ENCODE data around the gene DOCK11. TPM values are rescaled to one million over a fixed set of nuclear protein-coding genes. Genes with fewer than 3 reads are reported as not detected.
"Not testable (repeated sequence)": the region's sequence is repeated elsewhere in the genome, so short reads cannot be mapped to it uniquely, and the experiment has no call there.

The DOCK11 gene
- total RNA-seq, 4 donors from 2014 or later: 6.4 to 16.4 (median 9.8) TPM

GRCh38 chrX:118729042-118729652, 233.5 kb downstream of the DOCK11 start:
- Histone ChIP-seq H3K36me3 (no peaks in the 10 kb centered on the region), H3K4me3 (peak overlapping the region in 3 of 4 donors; percentile 73 to 94 (median 91)), H3K27ac (peak overlapping the region; percentile 95 to 99 (median 96)), H3K9me3 (no peaks in the 10 kb centered on the region), H3K27me3 (no peaks in the 10 kb centered on the region), H3K4me1 (peaks cover 7 to 45% (median 17%) of the 10 kb centered on the region in 4 donors)
- 72% methylated on average over 3 of the region's 3 CpGs; no CpG with 5 or more reads in 1 of the 2 donors for WGBS, 2 donors (ENCODE audit: low coverage in 1 of 2)
- DNase-seq: no peak
- in situ Hi-C loops (cut with MboI; ENCODE audit: low pct_ligation_motif_present in 1 of 4, low pct_unique_long_range_greater_than_20kb in 1 of 4, low sequenced_read_pairs in 3 of 4) (no loop called here), intact Hi-C loops (cut with DNase I; ENCODE audit: low total_unique reads) (no loop called here)
- TF ChIP-seq, protein P1, sequence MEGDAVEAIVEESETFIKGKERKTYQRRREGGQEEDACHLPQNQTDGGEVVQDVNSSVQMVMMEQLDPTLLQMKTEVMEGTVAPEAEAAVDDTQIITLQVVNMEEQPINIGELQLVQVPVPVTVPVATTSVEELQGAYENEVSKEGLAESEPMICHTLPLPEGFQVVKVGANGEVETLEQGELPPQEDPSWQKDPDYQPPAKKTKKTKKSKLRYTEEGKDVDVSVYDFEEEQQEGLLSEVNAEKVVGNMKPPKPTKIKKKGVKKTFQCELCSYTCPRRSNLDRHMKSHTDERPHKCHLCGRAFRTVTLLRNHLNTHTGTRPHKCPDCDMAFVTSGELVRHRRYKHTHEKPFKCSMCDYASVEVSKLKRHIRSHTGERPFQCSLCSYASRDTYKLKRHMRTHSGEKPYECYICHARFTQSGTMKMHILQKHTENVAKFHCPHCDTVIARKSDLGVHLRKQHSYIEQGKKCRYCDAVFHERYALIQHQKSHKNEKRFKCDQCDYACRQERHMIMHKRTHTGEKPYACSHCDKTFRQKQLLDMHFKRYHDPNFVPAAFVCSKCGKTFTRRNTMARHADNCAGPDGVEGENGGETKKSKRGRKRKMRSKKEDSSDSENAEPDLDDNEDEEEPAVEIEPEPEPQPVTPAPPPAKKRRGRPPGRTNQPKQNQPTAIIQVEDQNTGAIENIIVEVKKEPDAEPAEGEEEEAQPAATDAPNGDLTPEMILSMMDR (IDR thresholded peaks at IDR 0.05): no peak
- TF ChIP-seq EP300 (IDR thresholded peaks at IDR 0.05; ENCODE audit: low read depth): no peak
- no peak for TF ChIP-seq POLR2AphosphoS5 (IDR thresholded peaks at IDR 0.05)
- TF ChIP-seq POLR2A (IDR thresholded peaks at IDR 0.05): no peak

DNA sequence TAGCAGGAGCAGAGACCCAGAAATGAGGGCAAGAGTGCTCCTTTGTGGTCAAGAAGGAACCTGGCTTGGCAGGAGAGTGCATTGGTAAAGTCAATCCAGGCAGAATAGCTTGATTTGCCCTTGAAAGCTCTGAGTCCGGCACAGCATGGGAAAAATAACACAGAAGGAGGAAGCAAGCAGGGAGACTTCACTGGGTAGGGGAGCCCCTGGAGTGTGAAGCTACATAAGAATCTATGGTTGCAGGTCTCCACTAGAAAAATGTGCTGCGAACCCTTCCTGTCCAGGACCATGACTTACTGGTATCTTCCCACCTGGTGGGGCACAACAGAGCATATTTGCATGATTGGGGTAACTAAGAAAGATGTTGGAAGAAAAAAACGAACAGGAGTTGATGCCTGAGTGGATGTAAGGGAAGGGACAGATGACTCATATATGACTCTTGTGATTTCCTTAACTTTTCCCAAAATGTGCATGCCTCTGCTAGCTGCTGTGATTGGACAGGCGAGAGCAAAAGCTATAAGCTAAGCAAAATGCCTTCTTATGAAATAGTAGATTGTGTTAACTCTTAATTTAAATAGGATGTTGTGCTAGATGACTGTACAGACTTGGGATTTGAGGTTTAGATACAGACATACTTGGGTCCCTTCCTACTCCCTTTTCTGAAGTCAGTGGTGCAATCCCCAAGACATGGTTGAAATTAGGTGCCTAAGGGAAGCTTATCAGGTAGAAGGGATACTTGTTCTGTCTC, 235.1 kb downstream of the DOCK11 start:
- 40 to 59% methylated on average over 1 to 4 of the region's 4 CpGs for WGBS, 2 donors (ENCODE audit: low coverage in 1 of 2)
- peaks cover 3 to 31% (median 9%) of the 10 kb centered on the region in 4 donors for H3K4me1 ChIP-seq
- H3K27me3 ChIP-seq: no peaks in the 10 kb centered on the region
- TF ChIP-seq, protein P1 (IDR thresholded peaks at IDR 0.05): no peak
- TF ChIP-seq POLR2A (IDR thresholded peaks at IDR 0.05): no peak
- no peak for TF ChIP-seq POLR2AphosphoS5 (IDR thresholded peaks at IDR 0.05)
- TF ChIP-seq EP300 (IDR thresholded peaks at IDR 0.05; ENCODE audit: low read depth): no peak
- H3K36me3 ChIP-seq: no peaks in the 10 kb centered on the region
- H3K9me3 ChIP-seq: no peaks in the 10 kb centered on the region
- H3K4me3 ChIP-seq: no peak overlapping the region
- DNase-seq: no peak
- in situ Hi-C loops (cut with MboI; ENCODE audit: low pct_ligation_motif_present in 1 of 4, low pct_unique_long_range_greater_than_20kb in 1 of 4, low sequenced_read_pairs in 3 of 4) (no loop called here), intact Hi-C loops (cut with DNase I; ENCODE audit: low total_unique reads) (no loop called here)
- H3K27ac ChIP-seq: peak overlapping the region; percentile 41 to 98 (median 79)

DNA sequence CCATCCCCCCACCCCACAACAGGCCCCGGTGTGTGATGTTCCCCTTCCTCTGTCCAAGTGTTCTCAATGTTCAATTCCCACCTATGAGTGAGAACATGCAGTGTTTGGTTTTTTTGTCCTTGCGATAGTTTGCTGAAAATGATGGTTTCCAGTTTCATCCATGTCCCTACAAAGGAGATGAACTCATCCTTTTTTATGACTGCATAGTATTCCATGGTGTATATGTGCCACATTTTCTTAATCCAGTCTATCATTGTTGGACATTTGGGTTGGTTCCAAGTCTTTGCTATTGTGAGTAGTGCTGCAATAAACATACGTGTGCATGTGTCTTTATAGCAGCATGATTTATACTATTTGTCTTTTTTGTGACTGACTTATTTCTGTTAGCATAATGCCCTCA, 236.9 kb downstream of the DOCK11 start:
- H3K4me1 ChIP-seq: peaks cover 0 to 30% (median 2%) of the 10 kb centered on the region in 4 donors
- DNase-seq; H3K27ac ChIP-seq; intact Hi-C loops (cut with DNase I; ENCODE audit: low total_unique reads); H3K4me3 ChIP-seq; H3K9me3 ChIP-seq; in situ Hi-C loops (cut with MboI; ENCODE audit: low pct_ligation_motif_present in 1 of 4, low pct_unique_long_range_greater_than_20kb in 1 of 4, low sequenced_read_pairs in 3 of 4); H3K27me3 ChIP-seq; H3K36me3 ChIP-seq: not testable (repeated sequence)
- WGBS, 2 donors (ENCODE audit: low coverage in 1 of 2): 75 to 80% methylated on average over 1 to 3 of the region's 3 CpGs

DNA sequence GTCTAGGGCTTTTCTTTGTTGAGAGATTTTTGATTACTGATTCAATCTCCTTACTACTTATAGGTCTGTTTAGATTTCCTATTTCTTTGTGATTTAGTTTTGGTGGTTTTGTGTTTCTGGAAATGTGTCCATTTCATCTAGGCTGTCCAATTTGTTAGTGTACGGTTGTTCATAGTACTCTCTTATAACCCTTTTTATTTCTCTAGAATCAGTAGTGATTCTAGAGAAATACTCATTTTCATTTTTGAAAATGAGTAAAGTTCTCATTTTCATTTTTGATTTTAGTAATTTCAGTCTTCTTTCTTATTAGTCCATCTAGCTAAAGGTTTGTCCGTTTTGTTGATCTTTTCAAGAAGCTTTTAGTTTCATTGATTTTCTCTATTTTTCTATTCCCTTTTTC, 239.3 kb downstream of the DOCK11 start:
- Histone ChIP-seq H3K36me3 (no peaks in the 10 kb centered on the region), H3K27me3 (no peaks in the 10 kb centered on the region), H3K9me3 (no peaks in the 10 kb centered on the region), H3K4me3 (no peak overlapping the region), H3K27ac (no peak overlapping the region), H3K4me1 (peaks cover 0 to 17% (median 2%) of the 10 kb centered on the region in 4 donors)
- in situ Hi-C loops (cut with MboI; ENCODE audit: low pct_ligation_motif_present in 1 of 4, low pct_unique_long_range_greater_than_20kb in 1 of 4, low sequenced_read_pairs in 3 of 4) (no loop called here), intact Hi-C loops (cut with DNase I; ENCODE audit: low total_unique reads) (no loop called here)
- TF ChIP-seq POLR2A (IDR thresholded peaks at IDR 0.05) (no peak), EP300 (IDR thresholded peaks at IDR 0.05; ENCODE audit: low read depth) (no peak), POLR2AphosphoS5 (IDR thresholded peaks at IDR 0.05) (no peak)
- TF ChIP-seq, protein P1 (IDR thresholded peaks at IDR 0.05): no peak
- 73 to 100% methylated on average over 1 to 2 of the region's 2 CpGs for WGBS, 2 donors (ENCODE audit: low coverage in 1 of 2)
- DNase-seq: no peak

Small RNA genes within 50 kb of the gene (small RNA-seq; reads per million reads assigned to genes)
- gene RF00019: 0 reads per million in 4 donors

Other genes with a start within 250 kb of the DOCK11 start
- 10 to 100 TPM; 10.8 to 31.2 (median 15.0) TPM for gene WDR44, start 149.7 kb upstream of the DOCK11 start, total RNA-seq
- gene IL13RA1, start 231.8 kb downstream of the DOCK11 start, total RNA-seq: 10 to 100 TPM; 13.9 to 89.6 (median 70.2) TPM